Testis (tissue), 3 donors: ENCODE results near the gene SPATC1L. TPM values are rescaled to one million over a fixed set of nuclear protein-coding genes. Genes with fewer than 3 reads are reported as not detected.

Experiments used
- DNase-seq: peaks from one replicate; pipeline ENCODE4 v3.0.0-alpha.2; 2019
- H3K27ac ChIP-seq, 2 donors: fragments of 200-600 bp; sonication (generic); one replicate each; pipeline ENCODE4 v1.5.1; 2019
- H3K27me3 ChIP-seq: fragments of 200-600 bp; sonication (generic); one replicate; pipeline ENCODE4 v1.5.1; 2019
- H3K36me3 ChIP-seq: fragments of 200-600 bp; sonication (generic); one replicate; pipeline ENCODE4 v1.5.1; 2017; ENCODE audit warnings: low read depth; ENCODE audit errors: missing control alignments
- H3K4me1 ChIP-seq: fragments of 200-600 bp; sonication (generic); one replicate; pipeline ENCODE4 v1.5.1; 2019
- H3K4me3 ChIP-seq, 2 donors: fragments of 200-600 bp; sonication (generic); one replicate each; pipeline ENCODE4 v1.5.1; 2017 to 2019
- H3K9me3 ChIP-seq: fragments of 200-600 bp; sonication (generic); one replicate; pipeline ENCODE4 v1.5.1; 2017
- POLR2A ChIP-seq: fragments of 450-650 bp; IDR thresholded peaks from one replicate; pipeline ENCODE4 v1.6.1; 2017; ENCODE audit warnings: antibody characterized with exemption, mild to moderate bottlenecking, moderate library complexity
- WGBS, 2 donors: methylation state at CpG; one replicate each; pipeline ENCODE4 v1.1.5; 2018; 5-methylcytosine and 5-hydroxymethylcytosine counted together
- intact Hi-C: fragments of 100-400 bp; cut with DNase I; formaldehyde crosslinking; loops from one replicate; pipeline ENCODE4 v1.15.1; 2023; ENCODE audit warnings: low total_unique reads
- polyA plus RNA-seq: library from polyadenylated mRNA; stranded (reverse); fragments of 350-450 nt; fragmentation: Illumina TruSeq; extraction: RNeasy Lipid Tissue Mini Kit (QIAGEN cat#74804); gene quantifications from one replicate; pipeline ENCODE4 v1.2.3, GENCODE V29; 2014; ENCODE audit warnings: low read depth, low replicate concordance; ENCODE audit not compliant: insufficient read depth
- total RNA-seq, 2 donors: library from RNA; depleted of rRNA; stranded (reverse); fragments of >200 nt; gene quantifications; one replicate each; pipeline ENCODE4 v1.2.3, GENCODE V29; 2016
- TF ChIP-seq, protein P1 (sequence below), 3 experiments: fragments of 450-650 bp in 2 of 3; fragments of 200-600 bp in 1 of 3; sonication (generic) in 1 of 3; IDR thresholded peaks; one replicate each; pipeline ENCODE4 v1.5.1; 2016 to 2019; ENCODE audit warnings: antibody characterized with exemption in 3 of 3, mild to moderate bottlenecking in 2 of 3, moderate library complexity in 1 of 3

SPATC1L gene
- total and polyA plus RNA-seq, 3 donors from 2014 or later = 55.4 to 96.1 (median 75.6) TPM

DNA sequence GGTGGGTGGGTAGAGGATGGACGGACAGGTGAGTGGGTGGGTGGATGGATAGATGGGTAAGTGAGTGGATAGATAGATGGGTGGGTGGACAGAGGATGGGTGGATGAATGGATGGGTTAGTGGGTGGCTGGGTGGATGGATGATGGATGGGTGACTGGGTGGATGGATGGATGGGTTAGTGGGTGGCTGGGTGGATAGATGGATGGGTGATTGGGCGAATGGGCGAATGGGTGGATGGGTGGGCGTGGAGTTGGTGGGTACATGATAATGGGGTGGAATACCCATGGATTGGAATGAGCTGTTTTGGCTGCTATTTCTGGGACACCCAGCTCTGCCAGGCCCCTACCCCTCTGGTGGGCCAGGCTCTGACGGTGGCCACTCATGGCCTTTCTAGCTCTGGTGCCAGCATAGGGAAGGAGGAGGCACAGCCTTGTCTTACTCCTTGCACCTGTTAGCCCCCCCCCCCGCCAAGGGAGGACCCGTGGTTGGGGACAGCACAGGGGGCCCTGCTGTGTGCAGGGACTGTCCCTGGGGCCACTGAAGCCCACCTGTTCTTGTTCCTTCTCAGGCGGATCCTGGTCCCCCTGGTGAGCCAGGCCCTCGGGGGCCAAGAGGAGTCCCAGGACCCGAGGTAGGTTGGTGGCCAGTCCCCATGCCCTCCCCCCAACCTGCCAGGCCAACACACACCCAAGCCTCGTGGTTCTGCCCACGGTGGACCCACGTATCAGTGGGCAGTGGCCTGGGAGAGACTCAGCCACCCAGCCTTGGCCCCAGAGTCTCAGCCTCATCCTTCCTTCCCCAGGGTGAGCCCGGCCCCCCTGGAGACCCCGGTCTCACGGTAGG, 60.0 kb downstream of the SPATC1L start:
- TF ChIP-seq POLR2A = no peak
- TF ChIP-seq, protein P1, sequence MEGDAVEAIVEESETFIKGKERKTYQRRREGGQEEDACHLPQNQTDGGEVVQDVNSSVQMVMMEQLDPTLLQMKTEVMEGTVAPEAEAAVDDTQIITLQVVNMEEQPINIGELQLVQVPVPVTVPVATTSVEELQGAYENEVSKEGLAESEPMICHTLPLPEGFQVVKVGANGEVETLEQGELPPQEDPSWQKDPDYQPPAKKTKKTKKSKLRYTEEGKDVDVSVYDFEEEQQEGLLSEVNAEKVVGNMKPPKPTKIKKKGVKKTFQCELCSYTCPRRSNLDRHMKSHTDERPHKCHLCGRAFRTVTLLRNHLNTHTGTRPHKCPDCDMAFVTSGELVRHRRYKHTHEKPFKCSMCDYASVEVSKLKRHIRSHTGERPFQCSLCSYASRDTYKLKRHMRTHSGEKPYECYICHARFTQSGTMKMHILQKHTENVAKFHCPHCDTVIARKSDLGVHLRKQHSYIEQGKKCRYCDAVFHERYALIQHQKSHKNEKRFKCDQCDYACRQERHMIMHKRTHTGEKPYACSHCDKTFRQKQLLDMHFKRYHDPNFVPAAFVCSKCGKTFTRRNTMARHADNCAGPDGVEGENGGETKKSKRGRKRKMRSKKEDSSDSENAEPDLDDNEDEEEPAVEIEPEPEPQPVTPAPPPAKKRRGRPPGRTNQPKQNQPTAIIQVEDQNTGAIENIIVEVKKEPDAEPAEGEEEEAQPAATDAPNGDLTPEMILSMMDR (IDR thresholded peaks at IDR 0.05) = no peak
- H3K9me3 ChIP-seq = no peaks in the 10 kb centered on the region
- no peaks in the 10 kb centered on the region for H3K27me3 ChIP-seq
- WGBS, 2 donors = 91 to 92% methylated on average over 8 to 16 of the region's 16 CpGs
- no peaks in the 10 kb centered on the region for H3K36me3 ChIP-seq
- H3K4me1 ChIP-seq = no peaks in the 10 kb centered on the region
- DNase-seq = peak; percentile 11
- H3K4me3 ChIP-seq = no peak overlapping the region
- H3K27ac ChIP-seq = no peak overlapping the region
- intact Hi-C loops = no loop called here

DNA sequence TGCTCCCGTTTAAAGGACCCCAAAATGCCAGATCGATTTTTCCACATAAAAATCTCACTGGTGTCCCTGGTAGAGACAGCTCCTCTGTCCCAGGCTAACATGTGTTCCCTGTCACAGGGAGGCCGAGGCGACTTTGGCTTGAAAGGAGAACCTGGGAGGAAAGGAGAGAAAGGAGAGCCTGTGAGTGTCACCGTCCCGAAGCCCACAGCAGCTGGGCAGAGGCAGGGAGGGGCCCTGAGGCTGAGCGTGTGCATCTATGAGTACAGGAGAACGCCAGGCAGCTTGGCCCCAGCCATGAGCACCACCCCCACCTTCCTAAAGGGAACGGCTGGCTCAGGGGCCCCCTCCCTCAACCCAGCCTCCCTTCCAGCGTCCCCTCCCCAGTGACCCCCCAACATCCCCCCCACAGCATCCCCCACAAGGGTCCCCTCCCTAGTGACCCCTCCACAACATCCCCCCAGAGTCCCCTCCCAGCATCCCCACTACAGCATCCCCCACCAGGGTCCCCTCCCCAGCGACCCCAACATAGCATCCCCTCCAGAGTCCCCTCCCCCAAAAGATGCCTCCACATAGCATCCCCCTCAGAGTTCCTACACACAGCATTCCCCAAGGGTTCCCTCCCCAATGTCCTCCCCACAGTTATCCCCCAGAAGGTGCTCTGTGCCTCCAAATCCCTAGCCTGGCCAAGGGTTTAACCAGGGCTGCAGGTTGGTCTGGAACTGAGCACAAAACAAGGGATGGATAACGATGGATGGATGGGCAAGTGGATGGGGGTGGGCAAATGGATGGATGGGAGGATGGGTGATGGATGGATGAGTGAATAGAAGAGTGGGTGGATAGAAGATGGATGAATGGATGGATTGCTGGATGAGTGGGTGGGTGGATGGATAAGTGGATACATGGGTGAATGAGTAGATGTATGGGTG, 61.2 kb downstream of the SPATC1L start:
- H3K4me1 ChIP-seq = no peaks in the 10 kb centered on the region
- H3K4me3 ChIP-seq = no peak overlapping the region
- 87 to 91% methylated on average over 11 to 12 of the region's 12 CpGs for WGBS, 2 donors
- DNase-seq = peak; percentile 8
- H3K9me3 ChIP-seq = no peaks in the 10 kb centered on the region
- intact Hi-C loops = no loop called here
- H3K27ac ChIP-seq = no peak overlapping the region
- TF ChIP-seq POLR2A = no peak
- H3K36me3 ChIP-seq = no peaks in the 10 kb centered on the region
- H3K27me3 ChIP-seq = no peaks in the 10 kb centered on the region

DNA sequence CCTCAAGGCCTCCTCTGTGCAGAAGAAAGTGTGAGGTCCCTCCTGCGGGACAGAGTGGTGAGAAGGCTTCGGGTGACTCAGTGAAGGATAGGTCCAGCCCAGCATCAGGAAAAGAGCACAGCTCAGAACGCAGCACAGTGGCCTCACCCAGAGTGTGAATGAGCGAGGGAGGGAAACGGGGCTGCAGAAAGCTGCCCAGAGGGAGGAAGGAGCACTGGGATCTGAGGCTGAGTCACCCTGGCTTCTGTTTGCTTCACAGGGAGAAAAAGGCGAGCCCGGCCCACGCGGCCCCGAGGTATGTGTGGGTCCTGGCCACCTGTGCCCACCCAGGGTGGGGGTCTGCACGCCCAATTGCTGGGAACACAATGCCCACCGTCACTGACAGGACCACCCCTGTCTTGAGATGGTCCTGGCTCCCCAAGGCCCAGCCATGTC, 62.0 kb downstream of the SPATC1L start:
- intact Hi-C loops = no loop called here
- DNase-seq = peak; percentile 9
- H3K36me3 ChIP-seq = no peaks in the 10 kb centered on the region
- TF ChIP-seq, protein P1 (IDR thresholded peaks at IDR 0.05) = no peak
- no peaks in the 10 kb centered on the region for H3K4me1 ChIP-seq
- H3K27me3 ChIP-seq = no peaks in the 10 kb centered on the region
- no peak overlapping the region for H3K4me3 ChIP-seq
- no peaks in the 10 kb centered on the region for H3K9me3 ChIP-seq
- 88 to 93% methylated on average over 12 of the region's 12 CpGs for WGBS, 2 donors
- no peak overlapping the region for H3K27ac ChIP-seq

DNA sequence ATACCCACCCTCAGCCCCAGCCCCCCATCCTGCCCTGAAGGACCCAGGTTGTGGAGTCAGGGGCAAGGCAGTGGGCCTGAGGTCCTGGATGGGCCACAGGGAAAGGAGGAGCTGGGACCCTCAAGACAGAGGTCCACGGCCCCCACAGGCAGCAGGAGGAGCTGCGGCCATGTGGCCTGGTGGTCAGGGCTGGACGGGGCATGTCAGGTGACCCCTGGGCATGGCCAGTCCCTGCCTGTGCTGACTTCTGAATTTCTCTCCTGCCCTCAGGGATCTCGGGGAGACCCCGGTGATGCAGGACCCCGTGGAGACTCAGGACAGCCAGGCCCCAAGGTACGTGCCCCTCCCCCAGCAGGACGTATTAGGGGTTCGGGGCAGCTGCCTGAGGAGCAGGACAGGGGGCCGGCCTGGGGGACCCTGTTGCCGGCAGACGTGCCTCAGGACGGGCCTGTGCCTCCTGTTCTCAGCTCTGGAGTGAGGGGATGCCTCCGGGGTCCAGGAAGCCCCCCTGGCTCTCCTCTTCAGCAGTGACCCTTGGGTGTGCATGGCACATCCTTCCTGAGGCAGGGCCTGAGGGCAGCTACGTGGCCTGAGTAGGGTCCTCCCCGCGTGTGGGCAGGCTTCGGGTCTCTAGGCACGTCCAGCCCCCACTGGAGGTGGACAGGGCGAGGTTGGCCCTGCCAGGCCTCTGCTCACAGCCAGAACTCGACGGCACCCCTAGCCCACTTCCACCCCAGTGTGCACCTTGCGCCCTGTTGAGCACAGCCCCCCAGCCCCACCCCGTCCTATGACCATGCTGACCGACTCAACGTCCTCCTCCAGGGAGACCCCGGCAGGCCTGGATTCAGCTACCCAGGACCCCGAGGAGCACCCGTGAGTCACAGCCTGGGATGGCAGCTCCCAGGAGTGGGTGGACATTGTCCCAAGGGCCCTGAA, 62.7 kb downstream of the SPATC1L start:
- H3K27me3 ChIP-seq = no peaks in the 10 kb centered on the region
- H3K27ac ChIP-seq = no peak overlapping the region
- H3K9me3 ChIP-seq = no peaks in the 10 kb centered on the region
- TF ChIP-seq, protein P1 (IDR thresholded peaks at IDR 0.05) = no peak
- TF ChIP-seq POLR2A = no peak
- no peak overlapping the region for H3K4me3 ChIP-seq
- DNase-seq = peak; percentile 9
- no peaks in the 10 kb centered on the region for H3K4me1 ChIP-seq
- 80 to 98% methylated on average over 1 to 25 of the region's 29 CpGs for WGBS, 2 donors
- intact Hi-C loops = no loop called here
- no peaks in the 10 kb centered on the region for H3K36me3 ChIP-seq
